Ishikawa (cell line): ENCODE results near the gene CABLES1.

Experiments
- CREB1 ChIP-seq: IDR thresholded peaks from 2 replicates; pipeline ENCODE4 v1.6.1; 2012; ENCODE audit warnings: low read depth
- EGR1 ChIP-seq: IDR thresholded peaks from 2 replicates; pipeline ENCODE4 v1.6.1; 2012
- EP300 ChIP-seq: IDR thresholded peaks from 2 replicates; pipeline ENCODE4 v1.6.1; 2012; ENCODE audit warnings: borderline replicate concordance
- MAX ChIP-seq: IDR thresholded peaks from 2 replicates; pipeline ENCODE4 v1.6.1; 2012
- NFIC ChIP-seq: IDR thresholded peaks from 2 replicates; pipeline ENCODE4 v1.6.1; 2012
- RAD21 ChIP-seq: IDR thresholded peaks from 2 replicates; pipeline ENCODE4 v1.6.1; 2012; ENCODE audit warnings: low read depth
- REST ChIP-seq: IDR thresholded peaks from 2 replicates; pipeline ENCODE4 v1.6.1; 2012; ENCODE audit warnings: low read depth, mild to moderate bottlenecking
- TAF1 ChIP-seq: IDR thresholded peaks from 2 replicates; pipeline ENCODE4 v1.6.1; 2012; ENCODE audit warnings: low read depth, mild to moderate bottlenecking
- TEAD4 ChIP-seq: IDR thresholded peaks from 2 replicates; pipeline ENCODE4 v1.6.1; 2012
- USF1 ChIP-seq: IDR thresholded peaks from 2 replicates; pipeline ENCODE4 v1.6.1; 2012
- YY1 ChIP-seq: IDR thresholded peaks from 2 replicates; pipeline ENCODE4 v1.6.1; 2012; ENCODE audit warnings: low read depth
- ZBTB7A ChIP-seq: IDR thresholded peaks from 2 replicates; pipeline ENCODE4 v1.6.1; 2012; ENCODE audit warnings: low read depth

GRCh38 chr18:23284629-23285028 is 149.3 kb downstream of the CABLES1 start:
- TF ChIP-seq TAF1 (no peak), TEAD4 (no peak), EP300 (no peak), ZBTB7A (no peak), USF1 (no peak), EGR1 (no peak), CREB1 (no peak), RAD21 (no peak), MAX (no peak), REST (no peak), NFIC (no peak), YY1 (no peak)
